Body of pancreas (tissue), 4 donors: ENCODE measurements around the gene IQSEC2. TPM values are rescaled to one million over a fixed set of nuclear protein-coding genes. Genes with fewer than 3 reads are reported as not detected.

Experiments
- ATAC-seq: fragments of 150-250 bp; one replicate; pipeline ENCODE4 v1.9.1; 2016
- DNase-seq, 4 donors: peaks; one replicate each; pipeline ENCODE4 v3.0.0-alpha.2; 2019
- H3K27ac ChIP-seq, 4 donors: fragments of 200-600 bp; sonication (generic); 1 replicate in 3 of 4; 2 replicates in 1 of 4; pipeline versions ENCODE4 v1.5.1 to v1.6.1; 2016 to 2019; ENCODE audit warnings: mild to moderate bottlenecking in 1 of 4, mixed read lengths in 1 of 4, moderate library complexity in 1 of 4
- H3K27me3 ChIP-seq, 2 donors: fragments of 200-600 bp; sonication (generic); one replicate each; pipeline ENCODE4 v1.6.0; 2016; ENCODE audit warnings: mild to moderate bottlenecking in 1 of 2
- H3K36me3 ChIP-seq, 2 donors: fragments of 200-600 bp; sonication (generic); replicated peaks in 1 of 2; 2 replicates each; pipeline ENCODE4 v1.5.1; 2016; ENCODE audit warnings: low read depth in 2 of 2; ENCODE audit not compliant: insufficient read depth in 1 of 2
- H3K4me1 ChIP-seq: fragments of 200-600 bp; sonication (generic); one replicate; pipeline ENCODE4 v1.6.0; 2016
- H3K4me3 ChIP-seq, 2 donors: fragments of 200-600 bp; sonication (generic); 1 replicate in 1 of 2; 2 replicates in 1 of 2; pipeline ENCODE4 v1.5.1; 2016 to 2019
- H3K9me3 ChIP-seq, 3 donors: fragments of 200-600 bp; sonication (generic); 1 replicate in 2 of 3; 2 replicates in 1 of 3; pipeline ENCODE4 v1.5.1; 2016
- CTCF ChIP-seq, 7 experiments: fragments of 450-650 bp in 4 of 7; fragments of 200-600 bp in 3 of 7; sonication (generic) in 3 of 7; IDR thresholded peaks; one replicate each; pipeline ENCODE4 v1.5.1; 2016 to 2019; ENCODE audit warnings: antibody characterized with exemption in 7 of 7
- POLR2A ChIP-seq, 3 donors: fragments of 450-650 bp; IDR thresholded peaks; one replicate each; pipeline ENCODE4 v1.6.1; 2016; ENCODE audit warnings: antibody characterized with exemption in 3 of 3, mild to moderate bottlenecking in 2 of 3
- WGBS, 2 donors: methylation state at CpG; one replicate each; pipeline ENCODE4 v1.1.5; 2017; 5-methylcytosine and 5-hydroxymethylcytosine counted together
- intact Hi-C: fragments of 100-400 bp; cut with DNase I; formaldehyde crosslinking; loops from one replicate; pipeline ENCODE4 v1.15.1; 2023
- total RNA-seq, 2 donors: library from RNA; depleted of rRNA; stranded (reverse); fragments of >200 nt; gene quantifications; one replicate each; pipeline ENCODE4 v1.1.0, GENCODE V29; 2016

Gene IQSEC2
- total RNA-seq, 2 donors from 2014 or later, result 12.7 to 30.3 TPM

- Histone ChIP-seq H3K27me3 (no peaks in the 10 kb centered on the region), H3K27ac (peak overlapping the region in 2 of 4 donors; percentile 40 to 50), H3K4me1 (peaks cover 19% of the 10 kb centered on the region), H3K36me3 (no peaks in the 10 kb centered on the region), H3K9me3 (no peaks in the 10 kb centered on the region), H3K4me3 (no peak overlapping the region)
- intact Hi-C loops, result loop anchor here (10.0 kb wide), 1 partner anchor 121 kb away; the partner anchor contains the start of gene HSD17B10
- ATAC-seq (no peak), DNase-seq (no peak)
- 63 to 64% methylated on average over 4 to 5 of the region's 5 CpGs for WGBS, 2 donors
- TF ChIP-seq CTCF (IDR thresholded peaks at IDR 0.05) (no peak), POLR2A (IDR thresholded peaks at IDR 0.05) (no peak)
Measured at GRCh38 chrX:53313728-53314105, 32.3 kb upstream of the IQSEC2 start.

- Histone ChIP-seq H3K36me3 (no peaks in the 10 kb centered on the region), H3K4me3 (no peak overlapping the region), H3K9me3 (no peaks in the 10 kb centered on the region), H3K27ac (peak overlapping the region in 2 of 4 donors; percentile 40 to 50), H3K4me1 (peaks cover 15% of the 10 kb centered on the region), H3K27me3 (no peaks in the 10 kb centered on the region)
- TF ChIP-seq CTCF (IDR thresholded peaks at IDR 0.05) (peak; percentile 29 to 80 (median 64)), POLR2A (IDR thresholded peaks at IDR 0.05) (no peak)
- intact Hi-C loops, result loop anchor here (10.0 kb wide), 1 partner anchor 122 kb away; the partner anchor contains the start of gene HSD17B10
- ATAC-seq (peak; percentile 75), DNase-seq (peak; percentile 51 to 81 (median 67))
- WGBS, 2 donors, result 5 to 9% methylated on average over 7 to 8 of the region's 8 CpGs
Measured at GRCh38 chrX:53312946-53313727, 31.8 kb upstream of the IQSEC2 start.

DNA sequence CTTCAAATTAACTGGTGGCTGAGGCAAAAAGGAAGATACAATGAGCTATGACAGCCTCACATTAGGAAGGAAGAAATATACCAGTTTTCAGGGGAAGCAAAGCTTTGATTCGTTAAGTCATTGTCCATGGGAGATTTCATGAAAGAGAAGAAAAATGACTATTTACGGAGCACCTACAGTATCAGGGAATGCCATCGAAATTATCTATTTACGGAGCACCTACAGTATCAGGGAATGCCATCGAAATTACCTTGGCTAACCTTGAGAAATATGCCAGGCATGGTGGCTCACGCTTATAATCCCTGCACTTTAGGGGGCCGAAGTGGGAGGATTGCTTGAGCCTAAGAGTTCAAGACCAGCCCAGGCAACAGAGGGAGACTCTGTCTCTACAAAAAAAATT lies 28.5 kb upstream of the IQSEC2 start:
- intact Hi-C loops, result loop anchor here (10.0 kb wide), 1 partner anchor 125 kb away; the partner anchor contains the start of gene HSD17B10
- WGBS, 2 donors, result 47 to 65% methylated on average over 4 to 7 of the region's 7 CpGs

DNA sequence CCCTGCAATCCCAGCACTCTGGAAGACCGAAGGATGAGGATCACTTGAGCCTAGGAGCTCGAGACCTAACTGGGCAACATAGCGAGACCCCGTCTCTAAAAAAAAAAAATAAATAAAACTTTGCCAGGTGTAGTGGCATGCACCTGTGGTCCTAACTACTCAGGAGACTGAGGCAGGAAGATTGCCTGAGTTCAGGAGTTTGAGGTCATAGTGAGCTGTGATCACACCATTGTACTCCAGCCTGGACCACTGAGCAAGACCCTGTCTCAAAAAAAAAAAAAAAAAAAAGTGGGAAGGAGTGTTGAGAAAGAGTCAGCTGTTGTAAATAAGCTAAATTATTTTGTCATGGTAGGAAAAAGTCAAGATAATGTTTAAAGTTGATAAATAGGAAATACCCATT lies 27.5 kb upstream of the IQSEC2 start:
- H3K4me3 ChIP-seq, result no peak overlapping the region
- 83 to 95% methylated on average over 2 to 4 of the region's 4 CpGs for WGBS, 2 donors
- H3K36me3 ChIP-seq, result no peaks in the 10 kb centered on the region
- TF ChIP-seq POLR2A (IDR thresholded peaks at IDR 0.05) (no peak), CTCF (IDR thresholded peaks at IDR 0.05) (no peak)
- DNase-seq, result no peak
- H3K4me1 ChIP-seq, result no peaks in the 10 kb centered on the region
- H3K27me3 ChIP-seq, result no peaks in the 10 kb centered on the region
- intact Hi-C loops, result no loop called here
- no peaks in the 10 kb centered on the region for H3K9me3 ChIP-seq
- no peak overlapping the region for H3K27ac ChIP-seq
- no peak for ATAC-seq

More for the DNA sequence above, 28.5 kb upstream of the IQSEC2 start:
- H3K27me3 ChIP-seq, result no peaks in the 10 kb centered on the region
- no peak overlapping the region for H3K4me3 ChIP-seq
- H3K4me1 ChIP-seq, result no peaks in the 10 kb centered on the region
- no peaks in the 10 kb centered on the region for H3K9me3 ChIP-seq
- no peak for TF ChIP-seq CTCF (IDR thresholded peaks at IDR 0.05)
- no peak for TF ChIP-seq POLR2A (IDR thresholded peaks at IDR 0.05)
- ATAC-seq (no peak), DNase-seq (no peak)
- no peak overlapping the region for H3K27ac ChIP-seq
- H3K36me3 ChIP-seq, result no peaks in the 10 kb centered on the region
